Prostate gland (tissue), 1 donor: ENCODE measurements around the gene NXN.

ENCODE experiments used
- POLR2A ChIP-seq: fragments of 450-650 bp; IDR thresholded peaks from one replicate; pipeline ENCODE4 v1.6.1; 2016; ENCODE audit warnings: antibody characterized with exemption, mild to moderate bottlenecking
- POLR2AphosphoS5 ChIP-seq: sonication (generic); formaldehyde crosslinking; IDR thresholded peaks from one replicate; pipeline ENCODE4 v1.6.1; 2017; ENCODE audit warnings: antibody characterized with exemption

DNA sequence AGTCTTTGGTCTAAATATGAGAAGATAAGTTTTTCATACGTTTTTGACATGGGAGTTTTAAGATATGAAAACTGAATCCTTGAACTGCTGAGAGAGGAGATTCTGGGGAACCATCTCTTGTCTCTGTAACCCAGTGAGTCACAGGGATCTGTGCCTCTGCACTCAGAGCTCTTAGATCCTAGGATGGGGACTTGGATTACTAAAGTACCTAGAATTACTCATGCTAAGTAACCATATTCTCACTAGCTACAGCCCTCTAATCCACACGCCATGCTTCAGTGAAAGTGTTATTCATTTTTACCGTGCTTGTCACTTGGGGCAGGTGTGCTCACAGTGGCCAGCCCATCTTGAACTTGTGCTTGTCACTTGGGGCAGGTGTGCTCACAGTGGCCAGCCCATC is 195.4 kb downstream of the NXN start:
- no peak for TF ChIP-seq POLR2AphosphoS5
- no peak for TF ChIP-seq POLR2A
